Activated CD4-positive, alpha-beta T cell treated with anti-CD3 and anti-CD28 coated beads, Interleukin-2, amount 10 ng/mL, durations not matched to agents 7 days and 5 days (primary cell): ENCODE data around the gene EZH2. TPM values are rescaled to one million over a fixed set of nuclear protein-coding genes. Genes with fewer than 3 reads are reported as not detected.

Source experiments
- CTCF ChIA-PET: fragments of 350-600 bp; sonication (Branson Sonifier 250); formaldehyde crosslinking; loops from one replicate; lab custom pipeline; 2021; ENCODE audit warnings: antibody characterized with exemption; lab: Charles Lee
- POLR2A ChIA-PET: fragments of 350-600 bp; sonication (Branson Sonifier 250); formaldehyde crosslinking; loops from one replicate; lab custom pipeline; 2021; ENCODE audit warnings: antibody characterized with exemption; lab: Charles Lee
- DNase-seq: peaks from one replicate; pipeline ENCODE4 v3.0.0-alpha.2; 2020
- H3K27ac Mint-ChIP-seq: one replicate; pipeline ENCODE4 v1.8.0; 2021; ENCODE audit warnings: mild to moderate bottlenecking, moderate library complexity, mixed read lengths
- H3K27me3 Mint-ChIP-seq: one replicate; pipeline ENCODE4 v1.8.0; 2021; ENCODE audit warnings: mixed read lengths
- H3K36me3 Mint-ChIP-seq: one replicate; pipeline ENCODE4 v1.8.0; 2021; ENCODE audit warnings: low read depth, mixed read lengths
- H3K4me1 Mint-ChIP-seq: one replicate; pipeline ENCODE4 v1.8.0; 2021; ENCODE audit warnings: mixed read lengths
- H3K4me3 Mint-ChIP-seq: one replicate; pipeline ENCODE4 v1.8.0; 2021; ENCODE audit warnings: mild to moderate bottlenecking, moderate library complexity, mixed read lengths
- H3K9me3 Mint-ChIP-seq: one replicate; pipeline ENCODE4 v1.8.0; 2021; ENCODE audit warnings: mixed read lengths
- total RNA-seq, 2 experiments: library from RNA; stranded (reverse); gene quantifications; one replicate each; pipeline ENCODE4 v1.2.3, GENCODE V29; 2021

Gene EZH2
- total RNA-seq, 2 experiments from 2014 or later = 120 to 128 TPM

DNA sequence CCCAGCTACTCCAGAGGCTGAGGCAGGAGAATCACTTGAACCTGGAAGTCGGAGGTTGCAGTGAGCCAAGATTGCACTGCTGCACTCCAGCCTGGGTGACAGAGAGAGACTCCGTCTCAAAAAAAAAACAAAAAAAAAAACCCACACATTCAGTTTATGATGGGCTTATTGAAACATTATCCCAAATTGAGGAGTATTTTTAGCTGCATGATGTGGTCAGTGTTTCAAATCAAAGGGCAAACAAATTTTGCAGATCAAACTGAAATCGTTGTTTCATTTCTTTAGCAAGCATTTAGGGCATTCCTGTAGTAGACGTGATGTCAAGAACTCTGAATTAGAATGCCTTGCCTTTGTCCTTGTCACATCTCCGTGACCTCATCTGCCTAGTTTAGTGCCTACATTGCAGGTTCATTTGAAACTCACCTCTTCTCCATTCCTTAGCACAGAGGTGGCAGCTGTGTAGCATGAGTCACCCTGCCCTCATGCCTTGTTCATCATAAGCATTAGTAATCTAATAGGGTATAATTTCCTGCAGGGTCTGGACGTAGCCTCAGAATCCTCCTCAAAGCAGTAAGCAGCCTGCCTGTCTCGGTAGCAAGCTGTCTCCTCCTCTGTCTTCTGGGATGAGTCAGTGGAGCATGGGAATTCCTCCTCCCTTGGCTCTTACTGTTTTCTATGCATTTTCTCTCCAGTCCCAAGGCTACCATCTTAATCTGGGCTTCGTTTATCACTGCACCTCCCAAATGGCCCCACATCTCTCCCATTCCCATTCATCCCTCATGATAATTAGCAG, 111.6 kb downstream of the EZH2 start:
- ChIA-PET CTCF (interaction anchor here (0.6 to 1.5 kb wide), 3 partner anchors 12 to 144 kb away, joined by 3 read pairs; no protein-coding TSS in a partner anchor), POLR2A (interaction anchor here (0.6 kb wide), 1 partner anchor 205 kb away, joined by 3 read pairs; no protein-coding TSS in a partner anchor)
- Mint-ChIP-seq H3K4me1 (peaks cover 33% of the 10 kb centered on the region), H3K27me3 (no peaks in the 10 kb centered on the region), H3K36me3 (peaks cover 36% of the 10 kb centered on the region), H3K4me3 (peak overlapping the region; percentile 6), H3K9me3 (no peaks in the 10 kb centered on the region), H3K27ac (peak overlapping the region; percentile 91)
- DNase-seq = no peak

DNA sequence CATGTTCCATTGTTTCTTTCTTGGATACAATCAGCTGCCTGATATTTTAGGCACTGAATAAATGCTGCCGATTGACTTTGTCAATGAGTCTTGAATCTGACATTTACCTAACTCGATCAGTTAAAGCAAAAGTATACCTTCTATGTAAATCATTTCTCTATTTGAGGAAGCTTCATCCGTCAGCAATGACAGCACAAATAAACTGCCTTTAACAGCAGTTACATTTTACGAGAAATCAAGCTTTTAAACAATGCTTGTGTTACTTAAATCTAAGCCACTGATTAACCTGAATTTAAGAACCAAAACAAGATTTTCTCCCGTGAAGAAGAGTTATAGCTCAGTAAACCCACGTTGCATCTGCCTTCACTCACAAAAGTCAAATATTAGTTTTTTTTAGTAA, 114.1 kb downstream of the EZH2 start:
- Mint-ChIP-seq H3K9me3 (no peaks in the 10 kb centered on the region), H3K27ac (no peak overlapping the region), H3K36me3 (peaks cover 28% of the 10 kb centered on the region), H3K4me1 (peaks cover 27% of the 10 kb centered on the region), H3K4me3 (no peak overlapping the region), H3K27me3 (no peaks in the 10 kb centered on the region)
- CTCF ChIA-PET = interaction anchor here (1.6 kb wide), 1 partner anchor 17 kb away, joined by 3 read pairs; no protein-coding TSS in a partner anchor
- POLR2A ChIA-PET = no interaction called here
- DNase-seq = no peak

- CTCF ChIA-PET = interaction anchor here (1.0 kb wide), 1 partner anchor 10 kb away, joined by 3 read pairs; no protein-coding TSS in a partner anchor
- H3K9me3 Mint-ChIP-seq = no peaks in the 10 kb centered on the region
- peaks cover 30% of the 10 kb centered on the region for H3K36me3 Mint-ChIP-seq
- POLR2A ChIA-PET = no interaction called here
- no peak overlapping the region for H3K4me3 Mint-ChIP-seq
- H3K27me3 Mint-ChIP-seq = no peaks in the 10 kb centered on the region
- DNase-seq = no peak
- no peaks in the 10 kb centered on the region for H3K4me1 Mint-ChIP-seq
- no peak overlapping the region for H3K27ac Mint-ChIP-seq
These were observed 120.5 kb downstream of the EZH2 start for GRCh38 chr7:148763622-148764021.

- H3K4me3 Mint-ChIP-seq = no peak overlapping the region
These were observed 122.4 kb downstream of the EZH2 start for GRCh38 chr7:148761499-148762278.

More at GRCh38 chr7:148761499-148762278, 122.4 kb downstream of the EZH2 start:
- POLR2A ChIA-PET = no interaction called here
- DNase-seq = no peak
- H3K9me3 Mint-ChIP-seq = no peaks in the 10 kb centered on the region
- no peaks in the 10 kb centered on the region for H3K27me3 Mint-ChIP-seq
- no peak overlapping the region for H3K27ac Mint-ChIP-seq
- CTCF ChIA-PET = interaction anchor here (0.9 to 1.4 kb wide), 3 partner anchors 11 to 51 kb away, joined by 3 to 4 read pairs (median 3); no protein-coding TSS in a partner anchor
- no peaks in the 10 kb centered on the region for H3K4me1 Mint-ChIP-seq
- peaks cover 36% of the 10 kb centered on the region for H3K36me3 Mint-ChIP-seq

Other genes with a start within 250 kb of the EZH2 start
- gene CUL1, start 185.4 kb downstream of the EZH2 start, total RNA-seq = 10 to 100 TPM; 51.9 to 57.8 TPM
- 10 to 100 TPM; 94.8 to 97.4 TPM for gene PDIA4, start 144.2 kb upstream of the EZH2 start, total RNA-seq
- 1 to 10 TPM; 7.7 to 8.1 TPM for gene ZNF786, start 206.4 kb upstream of the EZH2 start, total RNA-seq
- gene ZNF425, start 242.0 kb upstream of the EZH2 start, total RNA-seq = 1 to 10 TPM in 1 of 2 experiments, under 1 TPM in 1; 0.67 to 1.0 TPM